Caco-2 (cell line): ENCODE measurements around the gene FTSJ1. TPM values are rescaled to one million over a fixed set of nuclear protein-coding genes. Genes with fewer than 3 reads are reported as not detected.

Experiments
- BruUV-seq: library from RNA; stranded (reverse); fragments of 400-500 nt; replicated peaks from 2 replicates; lab custom pipeline; 2021; lab: Mats Ljungman, UMichigan
- CTCF ChIA-PET: fragments of 300-600 bp; sonication (Branson Sonifier 250); formaldehyde crosslinking; loops from one replicate; lab custom pipeline; 2022; ENCODE audit warnings: antibody characterized with exemption; lab: Charles Lee
- POLR2A ChIA-PET: fragments of 300-600 bp; sonication (Branson Sonifier 250); formaldehyde crosslinking; loops from one replicate; lab custom pipeline; 2022; ENCODE audit warnings: antibody characterized with exemption; lab: Charles Lee
- DNase-seq, 2 experiments: peaks; one replicate each; pipeline versions ENCODE4 v3.0.0 to v3.0.0-alpha.2; 2020 to 2022
- H3K27me3 ChIP-seq: replicated peaks from 2 replicates; pipeline ENCODE4 v1.6.0; 2011; ENCODE audit warnings: low read length; ENCODE audit not compliant: control insufficient read depth, insufficient read depth
- H3K36me3 ChIP-seq: 2 replicates; pipeline ENCODE4 v1.5.1; 2011; ENCODE audit warnings: low read length; ENCODE audit not compliant: control insufficient read depth, insufficient read depth
- H3K4me1 ChIP-seq: fragments of 250-450 bp; sonication (Bioruptor Pico); 2 replicates; pipeline ENCODE4 v1.5.1; 2020; ENCODE audit warnings: mild to moderate bottlenecking
- H3K4me3 ChIP-seq: 2 replicates; pipeline ENCODE4 v1.5.1; 2011; ENCODE audit warnings: low read depth, mild to moderate bottlenecking, control low read depth, low read length
- H3K9me3 ChIP-seq: fragments of 250-450 bp; sonication (Bioruptor Pico); 2 replicates; pipeline ENCODE4 v1.5.1; 2020; ENCODE audit warnings: mild to moderate bottlenecking, moderate library complexity
- H3K27ac Mint-ChIP-seq: one replicate; pipeline ENCODE4 v1.8.0; 2022; ENCODE audit warnings: mixed read lengths; ENCODE audit not compliant: unreplicated experiment
- H3K27me3 Mint-ChIP-seq: one replicate; pipeline ENCODE4 v1.8.0; 2022; ENCODE audit warnings: mixed read lengths; ENCODE audit not compliant: insufficient read depth, unreplicated experiment
- H3K36me3 Mint-ChIP-seq: one replicate; pipeline ENCODE4 v1.8.0; 2022; ENCODE audit warnings: mild to moderate bottlenecking, mixed read lengths; ENCODE audit not compliant: insufficient read depth, unreplicated experiment
- H3K4me1 Mint-ChIP-seq: one replicate; pipeline ENCODE4 v1.8.0; 2022; ENCODE audit warnings: low read depth, mixed read lengths; ENCODE audit not compliant: unreplicated experiment
- H3K4me3 Mint-ChIP-seq: one replicate; pipeline ENCODE4 v1.8.0; 2022; ENCODE audit warnings: mild to moderate bottlenecking, moderate library complexity, mixed read lengths; ENCODE audit not compliant: unreplicated experiment
- H3K9me3 Mint-ChIP-seq: one replicate; pipeline ENCODE4 v1.8.0; 2022; ENCODE audit warnings: mixed read lengths; ENCODE audit not compliant: unreplicated experiment
- CTCF ChIP-seq, 2 experiments: fragments of 200-600 bp in 1 of 2; IDR thresholded peaks; 1 replicate in 1 of 2; 2 replicates in 1 of 2; pipeline versions ENCODE4 v1.5.1 to v1.8.0; 2011 to 2022; ENCODE audit warnings: antibody characterized with exemption in 1 of 2, control low read depth in 1 of 2, inconsistent platforms in 1 of 2, low read depth in 1 of 2, low read length in 1 of 2, mild to moderate bottlenecking in 1 of 2, moderate library complexity in 1 of 2; ENCODE audit not compliant: insufficient read depth in 1 of 2, severe bottlenecking in 1 of 2, unreplicated experiment in 1 of 2
- intact Hi-C: fragments of 100-400 bp; cut with micrococcal nuclease; formaldehyde crosslinking; loops from one replicate; pipeline ENCODE4 v1.10.0; 2022; ENCODE audit not compliant: unreplicated experiment
- total RNA-seq: library from RNA; stranded (reverse); gene quantifications from 2 replicates; pipeline ENCODE4 v1.2.3, GENCODE V29; 2022

Gene FTSJ1
- total RNA-seq, 1 experiment from 2014 or later = 41.1 TPM

- Mint-ChIP-seq H3K36me3 (no peaks in the 10 kb centered on the region), H3K9me3 (no peaks in the 10 kb centered on the region), H3K4me1 (no peaks in the 10 kb centered on the region), H3K4me3 (no peak overlapping the region), H3K27ac (no peak overlapping the region), H3K27me3 (peaks cover 4% of the 10 kb centered on the region)
- H3K27me3 ChIP-seq = no peaks in the 10 kb centered on the region
- intact Hi-C loops = no loop called here
- ChIA-PET CTCF (no interaction called here), POLR2A (no interaction called here)
- TF ChIP-seq CTCF (IDR thresholded peaks at IDR 0.05; ENCODE audit: insufficient read depth in 1 of 2, low read depth in 1 of 2, low read length in 1 of 2, severe bottlenecking in 1 of 2, unreplicated experiment in 1 of 2) = no peak
- no peak overlapping the region for H3K4me3 ChIP-seq
- BruUV-seq = no TSS peak
- H3K36me3 ChIP-seq = no peaks in the 10 kb centered on the region
- H3K4me1 ChIP-seq = no peaks in the 10 kb centered on the region
- no peaks in the 10 kb centered on the region for H3K9me3 ChIP-seq
- DNase-seq = no peak
Observed at GRCh38 chrX:48458711-48459110, 17.3 kb upstream of the FTSJ1 start.

DNA sequence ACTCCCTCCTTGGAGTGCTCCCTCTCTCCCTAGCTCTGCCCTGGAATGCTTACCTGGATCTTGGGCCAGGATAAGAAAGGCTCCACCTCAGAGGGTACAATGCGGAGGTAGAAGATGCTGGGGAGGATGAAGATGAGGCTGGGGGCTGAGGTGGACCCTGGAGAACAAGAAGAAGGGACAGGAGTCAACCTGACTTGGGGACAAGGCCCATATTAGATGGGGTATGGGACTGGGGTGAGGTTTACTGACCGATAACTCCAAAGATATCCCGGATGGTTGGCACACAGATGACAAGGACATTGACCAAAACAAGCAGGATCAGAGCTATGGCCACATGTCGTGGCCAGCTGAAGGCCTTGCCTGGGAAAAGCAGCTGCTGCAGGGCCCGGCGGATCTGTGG lies 16.5 kb upstream of the FTSJ1 start:
- DNase-seq = no peak
- no peaks in the 10 kb centered on the region for H3K9me3 Mint-ChIP-seq
- Histone ChIP-seq H3K9me3 (no peaks in the 10 kb centered on the region), H3K4me3 (no peak overlapping the region), H3K4me1 (no peaks in the 10 kb centered on the region), H3K36me3 (no peaks in the 10 kb centered on the region), H3K27me3 (no peaks in the 10 kb centered on the region)
- ChIA-PET CTCF (no interaction called here), POLR2A (no interaction called here)
- no peak overlapping the region for H3K4me3 Mint-ChIP-seq
- no peak overlapping the region for H3K27ac Mint-ChIP-seq
- intact Hi-C loops = no loop called here
- TF ChIP-seq CTCF (IDR thresholded peaks at IDR 0.05; ENCODE audit: insufficient read depth in 1 of 2, low read depth in 1 of 2, low read length in 1 of 2, severe bottlenecking in 1 of 2, unreplicated experiment in 1 of 2) = no peak
- H3K27me3 Mint-ChIP-seq = peaks cover 4% of the 10 kb centered on the region
- no TSS peak for BruUV-seq
- H3K4me1 Mint-ChIP-seq = no peaks in the 10 kb centered on the region
- no peaks in the 10 kb centered on the region for H3K36me3 Mint-ChIP-seq

- intact Hi-C loops = no loop called here
- DNase-seq = no peak
- CTCF ChIA-PET = no interaction called here
- BruUV-seq = no TSS peak
- no peaks in the 10 kb centered on the region for H3K27me3 ChIP-seq
- no peak overlapping the region for H3K4me3 ChIP-seq
- no peaks in the 10 kb centered on the region for H3K36me3 ChIP-seq
- Mint-ChIP-seq H3K9me3 (no peaks in the 10 kb centered on the region), H3K4me1 (no peaks in the 10 kb centered on the region), H3K36me3 (no peaks in the 10 kb centered on the region), H3K4me3 (no peak overlapping the region), H3K27ac (no peak overlapping the region), H3K27me3 (peaks cover 4% of the 10 kb centered on the region)
- no peaks in the 10 kb centered on the region for H3K4me1 ChIP-seq
- POLR2A ChIA-PET = no interaction called here
- TF ChIP-seq CTCF (IDR thresholded peaks at IDR 0.05; ENCODE audit: insufficient read depth in 1 of 2, low read depth in 1 of 2, low read length in 1 of 2, severe bottlenecking in 1 of 2, unreplicated experiment in 1 of 2) = no peak
- H3K9me3 ChIP-seq = no peaks in the 10 kb centered on the region
Observed at GRCh38 chrX:48460031-48460430, 16.0 kb upstream of the FTSJ1 start.
